Psoas muscle (tissue), 8 donors: ENCODE data around the gene ZBP1. TPM values are rescaled to one million over a fixed set of nuclear protein-coding genes. Genes with fewer than 3 reads are reported as not detected.

Experiments used
- ATAC-seq, 4 donors: fragments of 200-7000 bp; cut with Tn5 transposase; one replicate each; pipeline ENCODE4 v1.9.1; 2020; ENCODE audit warnings: moderate library complexity in 3 of 4, mild to moderate bottlenecking in 2 of 4
- DNase-seq, 2 donors: peaks; one replicate each; pipeline ENCODE4 v3.0.0-alpha.2; 2020
- H3K27ac ChIP-seq: fragments of 200-600 bp; one replicate; pipeline ENCODE4 v1.8.0; 2022
- H3K27me3 ChIP-seq, 3 donors: fragments of 200-600 bp in 1 of 3; one replicate each; pipeline versions ENCODE4 v1.6.1 to v1.8.0; 2013 to 2022; ENCODE audit warnings: low read length in 2 of 3, mild to moderate bottlenecking in 2 of 3, moderate library complexity in 1 of 3; ENCODE audit not compliant: insufficient read depth in 3 of 3
- H3K36me3 ChIP-seq, 2 donors: fragments of 200-600 bp in 1 of 2; one replicate each; pipeline versions ENCODE4 v1.6.1 to v1.8.0; 2013 to 2022; ENCODE audit warnings: low read depth in 1 of 2, mild to moderate bottlenecking in 1 of 2, moderate library complexity in 1 of 2; ENCODE audit not compliant: insufficient read depth in 1 of 2
- H3K4me1 ChIP-seq: fragments of 200-600 bp; one replicate; pipeline ENCODE4 v1.8.0; 2022
- H3K4me3 ChIP-seq: fragments of 200-600 bp; one replicate; pipeline ENCODE4 v1.8.0; 2022; ENCODE audit warnings: mild to moderate bottlenecking
- H3K9me3 ChIP-seq: fragments of 200-600 bp; one replicate; pipeline ENCODE4 v1.8.0; 2022
- CTCF ChIP-seq: fragments of 200-600 bp; IDR thresholded peaks from one replicate; pipeline ENCODE4 v1.8.0; 2022; ENCODE audit warnings: antibody characterized with exemption
- WGBS, 3 donors: extraction: QIAGEN DNeasy Blood & Tissue Kit; methylation state at CpG; one replicate each; pipeline versions ENCODE4 v1.1.6 to v1.1.7; 2013; 5-methylcytosine and 5-hydroxymethylcytosine counted together
- intact Hi-C, 2 donors: fragments of 100-400 bp; cut with DNase I; formaldehyde crosslinking; loops; one replicate each; pipeline versions ENCODE4 v1.11.0 to v1.14.2; 2022
- polyA plus RNA-seq, 3 donors: library from polyadenylated mRNA; stranded (reverse); fragments of 200-250 nt; gene quantifications; one replicate each; pipeline ENCODE4 v1.2.3, GENCODE V29; 2013
- total RNA-seq, 4 donors: library from RNA; stranded (reverse); fragmentation: NEBNext Ultra II Directional in 2 of 4; extraction: Animal tissue kit (Norgen Biotek cat#: 25700) in 2 of 4; gene quantifications; one replicate each; pipeline versions ENCODE4 v1.2.1 to v1.2.4, GENCODE V29; 2021 to 2023
- donor health status: healthy with polysubstance abuse.
- donor health status: DM: no; HTN: no; CAD: no; lungs with moderate emphysema.
- donor health status: Bipolar disorder and iron deficiency.
- donor health status: healthy.
- donor health status: DM: yes; HTN: yes; CAD: no.
- donor health status: DM: no; HTN: no; CAD: no.
- donor health status: DM: no; HTN: no; CAD: no.
- donor health status: DM: yes; HTN: yes; CAD: no.

ZBP1 gene
- total and polyA plus RNA-seq, 7 donors = 0.07 to 0.50 (median 0.20) TPM; not detected in 2

- intact Hi-C loops = no loop called here
- TF ChIP-seq CTCF = no peak
- Histone ChIP-seq H3K9me3 (no peaks in the 10 kb centered on the region), H3K27me3 (no peaks in the 10 kb centered on the region), H3K27ac (no peak overlapping the region), H3K36me3 (no peaks in the 10 kb centered on the region), H3K4me1 (no peaks in the 10 kb centered on the region), H3K4me3 (no peak overlapping the region)
- DNase-seq (peak; percentile 1 to 34), ATAC-seq (no peak)
- 47 to 62% (median 49%) methylated on average over 13 of the region's 13 CpGs for WGBS, 3 donors
Measured at GRCh38 chr20:57666834-57667157, 46.6 kb upstream of the ZBP1 start.

- intact Hi-C loops = no loop called here
- Histone ChIP-seq H3K36me3 (no peaks in the 10 kb centered on the region), H3K4me3 (no peak overlapping the region), H3K4me1 (peaks cover 3% of the 10 kb centered on the region), H3K27ac (no peak overlapping the region), H3K27me3 (no peaks in the 10 kb centered on the region), H3K9me3 (no peaks in the 10 kb centered on the region)
- peak in 1 of 2 donors; percentile 40 for DNase-seq
- WGBS, 3 donors = 71 to 78% (median 73%) methylated on average over 21 of the region's 21 CpGs
- ATAC-seq = no peak
- TF ChIP-seq CTCF = no peak
Measured at GRCh38 chr20:57666106-57666833, 46.0 kb upstream of the ZBP1 start.

GRCh38 chr20:57665589-57665971, 45.4 kb upstream of the ZBP1 start:
- intact Hi-C loops = no loop called here
- ATAC-seq (no peak), DNase-seq (no peak)
- Histone ChIP-seq H3K27me3 (no peaks in the 10 kb centered on the region), H3K4me1 (peaks cover 9% of the 10 kb centered on the region), H3K4me3 (no peak overlapping the region), H3K36me3 (no peaks in the 10 kb centered on the region), H3K27ac (no peak overlapping the region), H3K9me3 (no peaks in the 10 kb centered on the region)
- 88 to 95% (median 94%) methylated on average over 8 of the region's 8 CpGs for WGBS, 3 donors
- no peak for TF ChIP-seq CTCF

GRCh38 chr20:57664924-57665588, 44.8 kb upstream of the ZBP1 start:
- H3K27me3 ChIP-seq = no peaks in the 10 kb centered on the region
- intact Hi-C loops = no loop called here
- H3K27ac ChIP-seq = no peak overlapping the region
- WGBS, 3 donors = 87 to 91% (median 91%) methylated on average over 14 of the region's 14 CpGs
- no peaks in the 10 kb centered on the region for H3K36me3 ChIP-seq
- no peaks in the 10 kb centered on the region for H3K9me3 ChIP-seq
- no peak overlapping the region for H3K4me3 ChIP-seq
- peaks cover 9% of the 10 kb centered on the region for H3K4me1 ChIP-seq
- no peak for TF ChIP-seq CTCF
- no peak for ATAC-seq
- peak in 1 of 2 donors; percentile 34 for DNase-seq
